GM19240 (cell line): ENCODE results near the gene MTOR.
"Not testable (repeated sequence)": the region's sequence is repeated elsewhere in the genome, so short reads cannot be mapped to it uniquely, and the experiment has no call there.

Experiments
- DNase-seq: peaks from one replicate; pipeline ENCODE4 v3.0.0; 2011; ENCODE audit warnings: low spot score; ENCODE audit not compliant: insufficient read length

The MTOR gene

DNA sequence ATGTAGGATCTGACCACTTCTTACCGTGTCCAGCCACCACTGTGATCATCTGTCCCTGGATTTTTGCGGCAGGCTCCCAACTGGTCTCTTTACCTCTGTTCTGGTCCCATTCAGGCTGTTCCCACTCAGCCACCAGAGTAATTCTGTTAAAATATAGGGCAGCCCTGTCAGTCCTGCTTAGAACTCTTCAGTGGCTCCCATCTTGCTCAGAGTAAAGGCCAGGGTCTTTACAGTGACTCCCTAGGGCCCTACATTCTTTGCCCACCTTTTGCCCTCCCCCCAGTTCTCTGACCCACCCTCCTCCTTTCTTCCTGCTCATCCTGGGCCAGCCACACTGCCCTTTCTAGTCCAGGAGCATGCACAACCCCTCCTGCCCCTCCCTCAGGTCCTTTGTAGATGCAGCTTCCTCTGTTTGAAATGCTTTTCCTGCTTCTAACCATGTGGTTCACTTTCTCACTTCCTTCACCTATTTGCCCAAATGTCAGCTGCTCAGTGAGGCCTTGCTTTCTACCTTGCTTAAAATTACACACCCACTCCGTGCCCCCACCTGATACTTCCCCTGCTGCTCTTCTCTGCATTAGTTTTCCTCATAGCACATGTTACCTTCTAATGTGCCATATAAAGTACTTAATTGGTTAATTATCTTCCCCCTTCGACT is 18.5 kb upstream of the MTOR start:
- DNase-seq: no peak

DNA sequence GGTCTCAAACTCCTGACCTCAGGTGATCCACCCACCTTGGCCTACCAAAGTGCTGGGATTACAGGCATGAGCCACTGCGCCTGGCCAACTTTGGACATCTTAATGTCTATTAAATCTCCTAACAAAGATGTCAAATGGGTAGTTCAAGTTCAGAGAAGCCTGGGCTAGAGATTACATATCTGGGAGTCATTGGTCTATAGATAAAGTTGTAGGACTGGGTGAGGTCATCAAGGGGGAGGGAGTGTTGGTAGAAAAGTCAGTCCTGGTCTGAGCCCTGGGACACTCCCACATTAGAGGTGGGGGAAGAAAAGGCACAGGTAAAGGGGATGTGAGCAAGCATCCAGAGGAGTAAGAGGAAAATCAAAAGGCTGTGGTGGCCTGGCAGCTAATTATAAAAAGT is 17.3 kb upstream of the MTOR start:
- DNase-seq: no peak

DNA sequence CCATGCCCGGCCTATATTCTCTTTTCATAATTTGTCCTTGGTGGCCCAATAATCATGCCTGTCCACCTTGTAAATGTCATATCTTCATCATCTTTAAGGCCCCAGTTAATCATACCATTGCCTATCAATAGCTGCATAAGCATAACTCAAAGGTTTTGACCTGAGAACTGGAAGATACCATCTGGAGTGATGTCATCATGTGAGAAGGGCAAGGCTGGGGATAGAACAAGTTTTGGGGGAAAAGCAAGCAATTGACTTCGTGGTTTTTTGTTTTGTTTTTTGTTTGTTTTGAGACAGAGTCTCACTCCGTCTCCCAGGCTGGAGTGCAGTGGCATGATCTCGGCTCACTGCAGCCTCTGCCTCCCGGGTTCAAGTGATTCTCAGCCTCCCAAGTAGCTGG is 16.8 kb upstream of the MTOR start:
- no peak for DNase-seq

DNA sequence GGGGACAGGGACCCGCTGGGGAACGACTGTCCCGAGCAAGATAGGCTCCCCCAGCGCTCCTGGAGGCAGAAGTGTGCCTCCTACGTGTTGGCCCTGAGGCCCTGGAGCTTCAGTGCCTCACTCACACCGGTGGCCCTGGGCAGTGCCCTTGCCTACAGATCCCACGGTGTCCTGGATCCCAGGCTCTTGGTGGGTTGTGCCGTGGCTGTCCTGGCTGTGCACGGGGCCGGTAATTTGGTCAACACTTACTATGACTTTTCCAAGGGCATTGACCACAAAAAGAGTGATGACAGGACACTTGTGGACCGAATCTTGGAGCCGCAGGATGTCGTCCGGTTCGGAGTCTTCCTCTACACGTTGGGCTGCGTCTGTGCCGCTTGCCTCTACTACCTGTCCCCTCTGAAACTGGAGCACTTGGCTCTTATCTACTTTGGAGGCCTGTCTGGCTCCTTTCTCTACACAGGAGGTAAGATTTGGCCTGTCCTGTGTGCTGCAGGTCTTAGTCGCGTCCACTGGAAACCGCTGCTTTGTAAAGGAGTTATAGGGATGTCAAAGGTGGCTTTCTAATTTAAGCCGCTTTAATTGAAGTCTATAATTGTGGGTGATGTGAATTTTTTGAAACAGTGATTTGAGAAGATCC is 11.4 kb upstream of the MTOR start:
- no peak for DNase-seq

DNA sequence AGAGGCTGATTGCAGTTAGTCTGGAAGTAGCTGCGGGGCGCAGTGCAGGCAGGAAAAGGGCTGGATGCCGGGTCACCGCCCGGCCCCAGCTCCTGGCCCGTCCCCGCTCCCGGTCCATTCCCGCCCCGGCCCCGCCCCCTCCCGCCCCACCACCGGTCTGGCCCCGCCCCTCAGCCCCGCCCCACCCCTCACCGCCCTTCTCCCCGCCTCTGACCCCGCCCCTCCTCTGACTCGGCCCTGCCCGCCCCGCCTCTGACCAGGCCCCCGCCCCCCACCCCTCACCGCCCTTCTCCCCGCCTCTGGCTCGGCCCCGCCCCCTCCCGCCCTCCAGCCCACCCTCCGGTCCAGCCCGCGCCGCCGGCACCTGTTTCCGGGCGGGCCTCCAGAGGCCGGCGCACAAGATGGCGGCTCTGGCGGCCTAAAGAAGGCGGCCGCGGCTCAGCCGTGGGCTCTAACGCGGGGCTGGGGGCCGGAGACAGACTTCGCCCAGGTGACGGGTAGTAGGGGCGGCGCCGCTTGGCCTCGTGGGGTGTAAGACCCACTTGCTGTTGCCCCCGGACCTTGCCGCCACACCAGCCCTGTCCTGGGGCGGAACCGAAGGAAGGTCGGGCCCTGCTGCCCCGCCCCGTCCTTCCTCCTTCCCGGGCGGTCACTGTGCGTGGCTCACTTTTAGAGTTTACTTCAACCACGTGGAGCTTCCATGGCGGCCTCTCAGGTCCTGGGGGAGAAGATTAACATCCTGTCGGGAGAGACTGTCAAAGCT is 10.7 kb upstream of the MTOR start, which contains the start of gene UBIAD1:
Gene UBIAD1, plus strand, starts transcription at position 367 of the 763 bp plus-strand sequence. Its CDS starts 334 bp downstream, at position 701.
- peak; percentile 63 for DNase-seq

DNA sequence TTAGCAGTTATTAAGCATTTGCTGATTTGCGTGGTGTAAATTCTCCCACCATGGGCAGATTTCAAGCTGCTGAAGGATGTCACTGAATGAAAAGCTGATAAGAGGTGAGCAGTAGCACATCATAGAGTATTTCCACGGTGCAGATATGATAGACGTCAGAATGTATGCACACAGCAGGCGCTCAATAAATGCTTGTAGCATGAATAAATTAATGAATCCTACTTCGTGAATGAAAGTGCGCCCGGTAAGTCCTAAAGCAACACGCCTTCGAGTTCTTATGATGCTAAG is 10.1 kb upstream of the MTOR start:
- no peak for DNase-seq

DNA sequence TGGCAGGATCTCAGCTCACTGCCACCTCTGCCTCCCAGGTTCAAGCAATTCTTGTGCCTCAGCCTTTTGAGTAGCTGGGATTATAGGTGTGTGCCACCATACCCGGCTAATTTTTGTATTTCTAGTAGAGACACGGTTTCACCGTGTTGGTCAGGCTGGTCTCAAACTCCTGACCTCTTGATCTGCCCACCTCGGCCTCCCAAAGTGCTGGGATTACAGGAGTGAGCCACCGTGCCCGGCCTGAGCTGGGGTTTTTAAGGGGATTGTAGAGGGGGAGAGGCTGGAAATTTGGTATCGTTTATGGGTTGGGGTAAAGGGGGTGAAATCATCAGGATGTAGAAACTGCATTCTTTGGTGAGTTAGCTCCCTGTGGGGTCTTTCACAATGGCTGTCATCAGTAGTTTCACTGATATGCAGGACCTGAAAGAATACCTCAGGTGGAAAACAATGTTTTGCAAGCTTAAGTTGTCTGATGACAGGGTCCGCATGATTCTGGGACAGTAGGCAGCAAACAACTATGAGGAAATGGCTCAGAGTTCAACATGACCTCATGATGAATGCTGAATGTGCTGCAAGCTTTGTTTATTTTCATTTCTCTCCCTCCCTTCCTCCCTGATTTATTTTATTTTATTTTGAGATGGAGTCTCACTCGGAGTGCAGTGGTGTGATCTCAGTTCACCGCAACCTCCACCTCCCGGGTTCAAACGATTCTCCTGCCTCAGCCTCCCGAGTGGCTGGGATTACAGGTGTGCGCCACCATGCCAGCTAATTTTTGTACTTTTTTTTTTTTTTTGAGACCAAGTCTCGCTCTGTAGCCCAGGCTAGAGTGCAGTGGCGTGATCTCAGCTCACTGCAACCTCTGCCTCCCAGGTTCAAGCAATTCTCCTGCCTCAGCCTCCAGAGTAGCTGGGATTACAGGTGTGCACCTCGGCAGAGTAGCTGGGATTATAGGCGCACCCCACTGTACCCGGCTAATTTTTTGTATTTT is 5.3 kb upstream of the MTOR start:
- not testable (repeated sequence) for DNase-seq

DNA sequence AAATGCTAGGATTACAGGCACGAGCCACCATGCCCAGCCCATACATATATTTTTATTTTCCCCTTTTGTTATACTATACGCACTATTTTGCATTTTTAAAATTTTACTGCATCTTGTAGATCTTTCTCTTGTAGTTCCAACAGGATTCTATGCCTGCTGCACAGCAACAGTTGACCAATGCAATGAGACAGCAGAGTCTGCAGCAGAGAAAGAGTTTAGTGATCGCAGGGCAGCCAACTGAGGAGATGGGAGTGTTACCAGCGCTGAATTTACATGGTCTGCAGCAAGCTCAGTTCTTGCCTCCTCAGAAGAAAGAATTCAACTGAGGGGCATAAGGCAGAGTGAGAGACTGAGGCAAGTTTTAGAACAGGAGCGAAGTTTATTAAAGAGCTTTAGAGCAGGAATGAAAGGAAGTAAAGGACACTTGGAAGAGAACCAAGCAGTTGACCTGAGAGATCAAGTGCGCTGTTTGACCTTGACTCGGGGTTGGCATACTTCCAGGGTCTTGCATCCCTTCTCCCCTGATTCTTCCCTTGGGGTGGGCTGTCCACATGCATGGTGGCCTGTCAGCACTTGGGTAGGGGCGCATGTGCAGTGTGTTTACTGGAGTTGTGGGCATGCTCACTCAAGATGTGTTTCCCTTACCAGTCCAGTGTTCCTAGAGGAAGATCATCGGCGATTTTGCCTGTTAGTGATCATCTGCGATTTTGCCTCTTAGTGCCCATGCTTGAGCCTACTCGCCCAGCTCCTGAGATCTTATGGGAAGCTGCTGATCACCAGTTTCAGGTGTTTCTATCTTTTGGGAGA is 4.1 kb upstream of the MTOR start:
- no peak for DNase-seq

DNA sequence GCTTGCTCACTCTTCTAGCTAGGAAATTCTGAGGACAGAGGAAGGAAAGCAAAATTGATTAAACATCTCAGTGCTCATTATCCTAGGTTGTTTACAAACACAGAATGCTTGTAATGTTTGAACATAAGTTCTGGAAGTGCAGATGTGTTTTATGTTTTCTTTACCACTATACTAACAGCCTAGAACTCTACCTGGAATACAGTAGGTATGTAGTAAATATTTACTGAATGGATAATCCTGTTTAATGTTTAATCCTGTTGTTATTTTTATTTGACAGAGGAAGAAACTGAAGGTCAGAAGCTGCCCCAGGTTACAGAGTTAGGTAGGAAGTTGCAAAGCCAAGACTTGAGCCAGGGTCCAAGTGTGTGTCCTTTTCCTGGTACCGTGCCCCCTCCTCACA is 6.1 kb downstream of the MTOR start:
- no peak for DNase-seq

DNA sequence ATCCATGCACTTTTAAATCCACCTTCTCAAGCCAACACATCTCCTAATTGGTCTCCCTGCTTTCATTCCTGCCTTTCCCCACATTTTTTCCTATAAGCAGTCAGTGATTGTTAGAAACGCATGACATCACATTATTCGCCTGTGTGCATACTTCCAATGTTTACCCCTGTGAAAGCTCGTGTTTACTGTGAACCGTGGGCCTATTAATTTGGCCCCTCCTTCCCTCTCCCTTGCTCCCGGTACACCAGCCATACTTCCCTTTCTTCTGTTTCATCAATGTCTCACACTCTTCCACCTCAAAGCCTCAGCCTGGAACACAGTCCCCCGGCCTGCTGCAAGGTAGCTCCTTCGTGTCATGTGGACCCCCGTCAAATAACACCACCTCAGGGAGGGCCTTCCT is 9.1 kb downstream of the MTOR start:
- no peak for DNase-seq

DNA sequence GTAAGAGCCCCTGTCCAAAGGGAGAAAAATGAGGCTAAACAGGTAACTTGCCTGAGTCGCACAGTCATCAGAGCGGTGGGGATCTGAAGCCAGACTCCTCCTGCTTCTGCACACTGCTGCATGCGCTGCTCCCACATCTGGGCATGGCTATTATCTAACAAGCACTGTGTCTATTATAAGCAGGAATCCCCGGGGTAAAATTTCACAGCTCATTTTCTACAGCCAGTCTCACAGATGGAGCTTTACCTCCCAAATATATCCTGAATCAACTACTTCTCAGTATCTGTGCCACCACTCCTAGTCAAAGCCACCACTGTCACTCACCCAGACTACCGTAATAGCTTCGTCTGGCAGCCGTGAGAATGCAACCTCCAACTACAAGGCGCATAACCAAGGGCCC is 9.8 kb downstream of the MTOR start:
- no peak for DNase-seq

DNA sequence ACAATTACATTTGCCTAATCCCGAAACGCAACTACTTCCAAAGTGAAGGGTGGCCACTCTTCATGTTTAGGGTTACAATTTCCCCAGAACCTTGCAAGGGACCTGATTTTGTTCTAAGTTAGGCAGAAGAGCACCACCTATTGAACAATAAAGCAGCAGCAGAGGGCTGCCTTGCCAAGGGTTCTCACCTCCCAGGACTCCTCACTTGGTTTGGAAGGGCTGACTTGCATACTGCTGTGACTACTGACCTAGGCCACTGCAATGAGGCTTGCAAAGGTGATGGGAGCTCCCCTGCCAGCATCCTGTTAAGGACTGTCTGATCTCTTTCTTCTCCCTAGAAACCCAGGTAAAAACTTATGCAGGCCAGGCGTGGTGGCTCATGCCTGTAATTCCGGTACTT is 14.2 kb downstream of the MTOR start:
- DNase-seq: no peak

DNA sequence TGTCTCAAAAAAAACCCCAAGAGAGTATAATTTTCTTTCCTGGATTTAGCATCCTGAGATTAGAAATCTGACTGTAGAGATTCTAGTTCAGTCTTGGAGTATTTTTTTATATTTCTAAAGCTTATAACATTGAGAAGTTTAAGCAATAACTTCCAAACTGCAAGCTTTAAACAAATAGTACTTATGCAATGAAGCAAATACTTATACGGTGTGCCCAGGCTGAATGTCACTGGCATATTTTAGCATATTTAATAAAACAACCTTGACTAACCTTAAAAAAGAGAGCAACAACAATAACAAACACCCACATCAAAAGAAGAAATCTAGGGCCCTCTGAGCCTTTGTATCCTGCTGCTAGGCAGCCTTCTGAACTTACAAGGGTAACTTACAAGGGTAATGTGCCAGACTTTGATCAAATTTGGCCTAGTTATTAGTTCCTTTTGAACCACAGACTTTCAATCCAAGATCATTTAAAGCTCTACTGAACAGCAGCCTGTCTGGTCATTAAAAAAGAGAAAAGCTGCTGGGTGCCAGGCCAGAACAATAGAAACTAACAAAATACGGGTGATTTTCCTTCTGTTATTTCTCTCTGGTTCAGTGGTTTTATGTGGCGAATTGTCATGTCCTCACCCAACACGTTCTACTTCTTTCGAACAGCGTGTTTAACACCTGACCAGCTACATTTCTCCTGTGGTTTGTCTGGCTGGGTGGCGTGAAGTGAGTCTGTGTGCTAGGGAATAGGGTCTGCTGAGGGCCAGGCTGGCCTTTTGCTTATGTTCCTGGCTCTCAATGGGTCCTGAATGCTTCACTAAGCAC is 16.2 kb downstream of the MTOR start:
- no peak for DNase-seq

DNA sequence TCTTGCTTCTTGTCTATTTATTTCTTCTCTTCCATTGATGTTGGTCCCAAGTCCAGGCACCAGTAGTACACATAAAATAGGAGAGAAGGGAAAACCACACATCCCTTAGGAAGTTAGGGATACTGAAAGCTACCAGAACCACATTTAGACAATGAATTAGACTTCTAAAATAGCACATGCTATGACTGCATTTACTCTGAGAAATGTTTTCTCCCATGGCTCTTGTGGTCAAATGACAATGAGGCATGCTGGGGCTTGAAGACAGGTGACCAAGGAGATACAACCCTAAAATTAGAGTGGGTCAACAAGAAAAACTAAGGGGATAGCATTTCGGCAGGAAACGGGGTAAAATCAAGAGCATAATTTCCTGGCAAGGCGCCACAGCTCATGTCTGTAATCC is 17.1 kb downstream of the MTOR start:
- DNase-seq: no peak

DNA sequence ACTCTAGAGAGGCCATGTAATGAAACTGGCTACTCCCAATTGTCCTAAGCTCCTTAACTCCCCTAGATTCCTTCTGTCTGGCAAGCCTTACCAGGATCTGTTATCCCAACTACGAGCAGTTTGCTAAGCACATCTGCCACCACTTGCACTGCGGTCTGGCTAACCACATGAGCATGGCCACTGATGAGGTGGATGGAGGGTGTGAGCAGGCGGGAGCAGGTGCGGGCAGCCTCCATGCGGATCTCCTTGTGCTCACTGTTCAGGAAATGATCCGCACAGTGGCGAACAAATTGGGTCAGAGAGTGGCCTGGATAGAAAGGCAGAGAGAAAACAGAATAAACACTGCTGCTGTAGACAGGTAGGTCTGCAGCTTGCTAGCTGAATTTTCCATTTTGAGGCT is 24.0 kb downstream of the MTOR start:
- no peak for DNase-seq

DNA sequence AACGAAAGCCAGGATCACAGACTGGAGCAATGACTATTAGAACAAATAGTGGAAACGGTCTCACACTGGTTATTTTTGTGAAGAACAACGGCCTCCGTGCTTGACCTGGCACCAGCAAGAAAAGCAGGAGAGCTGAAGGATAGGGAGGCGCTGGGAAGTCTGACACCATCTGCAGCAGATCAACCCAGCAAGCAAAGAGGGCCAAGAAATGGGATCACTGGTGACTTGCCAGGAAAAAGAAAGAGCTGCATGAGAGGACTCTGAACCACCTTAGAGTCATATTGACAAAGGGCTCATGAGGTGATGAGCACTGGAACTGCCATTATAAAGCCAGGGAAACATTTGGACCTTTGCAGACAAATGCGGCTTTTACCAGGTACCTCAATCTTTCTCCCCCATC is 25.0 kb downstream of the MTOR start:
- DNase-seq: no peak

DNA sequence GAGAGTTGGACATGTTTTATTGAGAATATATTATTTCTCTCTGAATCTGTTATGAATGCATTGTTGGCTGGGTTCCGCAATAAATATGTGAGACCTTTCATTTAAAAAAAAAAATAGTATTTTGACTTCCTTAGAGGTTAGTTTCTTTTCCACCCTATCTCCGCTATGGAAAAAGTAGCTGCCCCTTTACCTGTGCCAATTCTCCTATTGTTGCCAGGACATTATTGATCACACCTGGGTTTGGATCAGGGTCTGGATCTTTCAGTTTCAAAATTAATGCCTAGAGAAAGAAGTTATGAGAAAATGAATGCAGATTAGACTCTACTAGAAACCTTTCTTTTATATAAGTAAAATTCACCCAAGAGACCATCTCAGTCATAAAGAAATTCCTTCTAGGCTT is 29.1 kb downstream of the MTOR start:
- DNase-seq: no peak

DNA sequence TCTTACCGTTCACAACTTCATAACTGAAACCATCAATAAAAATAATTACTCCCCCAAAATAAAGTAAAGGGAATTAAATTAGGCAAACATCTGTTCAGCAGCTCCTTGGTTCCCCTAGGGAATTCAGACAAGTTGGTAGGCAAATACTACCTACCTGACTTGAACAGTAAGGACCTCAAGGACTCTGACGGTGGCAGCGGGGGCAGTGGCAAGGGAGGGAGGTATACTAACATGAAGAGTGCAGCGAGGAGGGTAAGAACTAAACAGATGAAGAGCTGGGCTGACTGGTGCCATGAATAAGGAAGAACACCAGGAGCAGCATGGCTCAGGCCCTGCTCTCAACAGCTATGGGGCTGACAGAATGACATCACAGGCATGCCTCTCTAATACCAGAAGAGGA is 33.1 kb downstream of the MTOR start:
- DNase-seq: no peak

DNA sequence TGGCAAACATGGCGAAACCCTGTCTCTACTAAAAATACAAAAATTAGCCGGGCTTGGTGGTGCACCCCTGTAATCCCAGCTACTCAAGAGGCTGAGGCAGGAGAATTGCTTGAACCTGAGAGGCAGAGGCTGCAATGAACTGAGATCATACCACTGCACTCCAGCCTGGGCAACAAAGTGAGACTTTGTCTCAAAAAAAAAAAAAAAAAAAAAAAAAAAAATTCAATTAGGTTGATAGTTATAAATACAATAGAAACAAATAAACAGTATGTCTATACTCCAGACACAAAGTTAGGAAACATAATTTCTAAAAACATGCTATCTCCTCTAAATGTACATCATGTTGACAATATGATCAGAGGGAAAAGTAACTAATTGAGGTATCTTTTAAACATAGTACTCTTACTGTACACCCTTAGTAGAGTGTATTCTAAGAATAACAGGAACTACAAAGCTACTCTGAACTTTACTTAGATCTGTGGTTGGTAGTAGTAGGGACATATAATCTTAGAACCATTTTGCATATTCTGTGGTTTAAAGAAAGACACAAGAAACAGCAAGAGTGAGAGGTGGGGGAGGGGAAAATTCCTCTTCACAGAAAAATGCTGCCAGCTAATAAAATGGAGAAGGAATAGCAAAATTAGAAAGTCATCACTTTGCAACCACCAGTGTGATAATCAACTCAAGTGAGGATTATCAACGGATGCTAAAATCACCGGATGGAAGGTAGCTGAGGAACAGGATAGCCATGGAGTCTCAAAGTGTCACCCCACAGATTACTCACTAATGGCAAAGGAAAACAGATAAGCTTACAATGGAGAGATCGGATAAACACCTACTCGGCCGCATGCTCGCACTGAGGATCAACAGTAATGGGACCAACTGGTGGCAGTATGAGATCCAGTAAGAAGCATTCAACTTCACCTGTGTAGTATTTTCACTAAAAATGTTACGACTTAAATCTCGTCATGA is 35.0 kb downstream of the MTOR start:
- peak; percentile 23 for DNase-seq
